Measurements from ENCODE around the gene TSEN34. TPM values are rescaled to one million over a fixed set of nuclear protein-coding genes. Genes with fewer than 3 reads are reported as not detected.
"Not testable (repeated sequence)": the region's sequence is repeated elsewhere in the genome, so short reads cannot be mapped to it uniquely, and the experiment has no call there.

Gene TSEN34
- total RNA-seq, 1 experiment from 2014 or later: 32.0 TPM

- TF ChIP-seq ZNF512 (CRISPR knock-in tag; IDR thresholded peaks at IDR 0.05; ENCODE audit: borderline replicate concordance): peak; percentile 80; the same call in 1 of the 2 replicates
- TF ChIP-seq ATF3 (CRISPR knock-in tag; conservative IDR thresholded peaks at IDR 0.05): no peak
- CTCF ChIA-PET: interaction anchor here (0.6 to 3.0 kb wide), 6 partner anchors 11 to 903 kb away, joined by 3 to 14 read pairs (median 4); no protein-coding TSS in a partner anchor
- no peak for DNase-seq (ENCODE audit: low spot score)
- Mint-ChIP-seq H3K4me3 (no peak overlapping the region), H3K27me3 (ENCODE audit: low read depth) (peaks cover 23% of the 10 kb centered on the region), H3K9me3 (no peaks in the 10 kb centered on the region), H3K36me3 (no peaks in the 10 kb centered on the region), H3K4me1 (peaks cover 17% of the 10 kb centered on the region), H3K27ac (no peak overlapping the region; the same call in 1 of the 2 replicates)
- POLR2A ChIA-PET: no interaction called here
- ATAC-seq: no peak
Measured at GRCh38 chr19:54169149-54169740, 21.9 kb upstream of the TSEN34 start.

- ChIA-PET CTCF (interaction anchor here (0.8 to 2.4 kb wide), 7 partner anchors 7 to 94 kb away, joined by 3 to 31 read pairs (median 8); partner anchors contain the start of genes MBOAT7 and TSEN34), POLR2A (interaction anchor here (1.5 kb wide), 1 partner anchor 18 kb away, joined by 5 read pairs; the partner anchor contains the start of gene MBOAT7)
- TF ChIP-seq PRDM15 (CRISPR knock-in tag; IDR thresholded peaks at IDR 0.05): 0 out of 2 replicates have a peak, but pooled peaks have one; percentile 22
- H3K36me3 Mint-ChIP-seq; DNase-seq (ENCODE audit: low spot score); H3K9me3 Mint-ChIP-seq; ATAC-seq; H3K4me3 Mint-ChIP-seq; H3K27me3 Mint-ChIP-seq (ENCODE audit: low read depth); H3K27ac Mint-ChIP-seq: not testable (repeated sequence)
- peaks cover 13% of the 10 kb centered on the region for H3K4me1 Mint-ChIP-seq
Measured at GRCh38 chr19:54171736-54172431, 19.2 kb upstream of the TSEN34 start.

- ATAC-seq (peak; percentile 90), DNase-seq (ENCODE audit: low spot score) (peak; percentile 88)
- H3K36me3 Mint-ChIP-seq: 0 out of 2 replicates have a peak, but pooled peaks cover 7% of the 10 kb centered on the region
- H3K27me3 Mint-ChIP-seq (ENCODE audit: low read depth): no peaks in the 10 kb centered on the region
- H3K27ac Mint-ChIP-seq: peak within 1 kb of the TSS; percentile 89
- POLR2A ChIA-PET: interaction anchor here (0.8 to 1.6 kb wide), 6 partner anchors 8 to 77 kb away, joined by 3 to 9 read pairs (median 4); partner anchors contain the start of genes MBOAT7, PRPF31, TFPT and TSEN34
- H3K4me3 Mint-ChIP-seq: peak within 1 kb of the TSS; percentile 82
- CTCF ChIA-PET: interaction anchor here (0.6 to 2.2 kb wide), 18 partner anchors 8 to 453 kb away, joined by 3 to 31 read pairs (median 4); partner anchors contain the start of genes CNOT3, LILRA6, MBOAT7 and PRPF31
- peaks cover 13% of the 10 kb centered on the region for H3K4me1 Mint-ChIP-seq
- H3K9me3 Mint-ChIP-seq: no peaks in the 10 kb centered on the region
- peak; percentile 52; the same call in 1 of the 2 replicates for TF ChIP-seq USF2 (CRISPR knock-in tag; IDR thresholded peaks at IDR 0.05)
- TF ChIP-seq ZNF423 (CRISPR knock-in tag; IDR thresholded peaks at IDR 0.05): peak; percentile 86
- peak; percentile 18; the same call in 1 of the 2 replicates for TF ChIP-seq PRRX2 (CRISPR knock-in tag; IDR thresholded peaks at IDR 0.05)
- no peak for TF ChIP-seq GABPB1 (CRISPR knock-in tag; IDR thresholded peaks at IDR 0.05)
- TF ChIP-seq NFE2L1 (CRISPR knock-in tag; IDR thresholded peaks at IDR 0.05): no peak
- TF ChIP-seq TEAD4 (CRISPR knock-in tag; IDR thresholded peaks at IDR 0.05): no peak
- TF ChIP-seq ELF4 (CRISPR knock-in tag; IDR thresholded peaks at IDR 0.05; ENCODE audit: low read depth): no peak
- peak; percentile 50; the same call in 1 of the 2 replicates for TF ChIP-seq EMX1 (CRISPR knock-in tag; IDR thresholded peaks at IDR 0.05)
- TF ChIP-seq TCF7 (CRISPR knock-in tag; IDR thresholded peaks at IDR 0.05; ENCODE audit: low read depth): no peak
- TF ChIP-seq ZMAT4 (CRISPR knock-in tag; IDR thresholded peaks at IDR 0.05): 0 out of 2 replicates have a peak, but pooled peaks have one; percentile 40
- no peak for TF ChIP-seq TP53 (CRISPR knock-in tag; IDR thresholded peaks at IDR 0.05)
- no peak for TF ChIP-seq RORB (CRISPR knock-in tag; IDR thresholded peaks at IDR 0.05)
- 0 out of 2 replicates have a peak, but pooled peaks have one; percentile 33 for TF ChIP-seq TEAD1 (CRISPR knock-in tag; IDR thresholded peaks at IDR 0.05)
- 0 out of 2 replicates have a peak, but pooled peaks have one; percentile 32 for TF ChIP-seq ZNF317 (CRISPR knock-in tag; IDR thresholded peaks at IDR 0.05; ENCODE audit: borderline replicate concordance, low read depth)
- 0 out of 2 replicates have a peak, but pooled peaks have one; percentile 68 for TF ChIP-seq ETV6 (CRISPR knock-in tag; IDR thresholded peaks at IDR 0.05)
Measured at GRCh38 chr19:54172471-54173358, 18.4 kb upstream of the TSEN34 start, which contains the start of gene TMC4. TMC4 (minus strand) TSS chr19:54173160; CDS start chr19:54173117, 43 bp downstream.
